Limb (tissue), 2 donors: Measurements from ENCODE around the gene COX7B.
"Not testable (repeated sequence)": the region's sequence is repeated elsewhere in the genome, so short reads cannot be mapped to it uniquely, and the experiment has no call there.

Source experiments
- DNase-seq, 2 donors: peaks; one replicate each; pipeline ENCODE4 v3.0.0-alpha.2; 2016; ENCODE audit errors: extremely low spot score in 2 of 2

The COX7B gene

DNA sequence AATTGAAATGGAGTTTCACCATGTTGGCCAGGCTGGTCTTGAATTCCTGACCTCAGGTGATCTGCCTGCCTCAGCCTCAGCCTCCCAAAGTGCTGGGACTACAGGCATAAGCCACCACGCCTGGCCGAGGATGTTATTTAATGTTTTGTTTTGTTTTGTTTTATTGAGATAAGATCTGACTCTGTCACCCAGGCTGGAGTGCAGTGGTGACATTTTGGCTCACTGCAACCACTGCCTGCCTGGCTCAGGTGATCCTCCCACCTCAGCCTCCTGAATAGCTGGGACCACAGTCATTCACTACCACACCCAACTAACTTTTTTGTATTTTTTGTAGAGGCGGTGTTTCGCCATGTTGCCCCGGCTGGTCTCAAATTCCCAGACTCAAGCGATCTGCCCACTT, 45.8 kb downstream of the COX7B start:
- not testable (repeated sequence) for DNase-seq

DNA sequence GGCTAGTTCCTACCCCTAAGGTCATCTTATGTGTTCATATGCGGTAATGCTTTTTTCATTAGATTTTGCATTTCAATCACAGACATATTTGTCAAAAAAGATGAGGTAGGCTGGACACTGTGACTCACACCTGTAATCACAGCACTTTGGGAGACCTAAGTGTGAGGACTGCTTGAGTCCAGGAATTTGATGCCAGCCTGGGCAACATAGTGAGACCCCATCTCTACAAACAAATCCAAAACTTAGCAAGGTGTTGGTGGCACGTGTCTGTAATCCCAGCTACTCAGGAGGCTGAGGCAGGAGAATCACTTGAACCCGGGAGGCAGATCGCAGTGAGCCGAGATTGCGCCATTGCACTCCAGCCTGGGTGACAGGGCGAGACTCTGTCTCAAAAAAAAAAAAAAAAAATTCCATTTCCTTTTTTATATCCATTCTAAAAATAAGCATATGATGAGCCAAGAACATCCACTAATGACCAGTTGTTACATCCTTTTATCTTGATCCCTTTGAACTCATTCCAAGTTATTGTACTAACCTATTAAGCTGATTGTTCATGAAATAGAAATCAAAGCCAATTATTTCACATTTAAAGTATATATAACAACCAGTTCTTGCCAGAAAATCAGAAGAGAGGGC, 46.8 kb downstream of the COX7B start:
- no peak for DNase-seq

DNA sequence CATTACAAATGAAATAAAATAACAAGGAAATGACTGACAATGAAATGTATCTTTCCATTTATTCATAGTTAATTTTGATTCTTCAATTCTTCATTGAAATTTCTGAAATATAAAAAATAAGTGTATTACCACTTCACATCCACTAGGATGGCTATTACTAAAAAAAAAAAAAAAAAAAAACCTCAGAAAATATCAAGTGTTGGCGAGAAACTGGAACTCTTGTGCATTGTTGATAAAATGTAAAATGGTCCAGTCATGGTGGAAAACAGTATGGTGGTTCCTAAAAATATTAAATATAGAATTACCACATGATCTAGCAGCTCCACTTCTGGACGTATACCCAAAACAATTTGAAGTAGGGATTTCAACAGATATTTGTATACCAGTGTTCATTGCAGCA, 47.3 kb downstream of the COX7B start:
- DNase-seq: no peak

DNA sequence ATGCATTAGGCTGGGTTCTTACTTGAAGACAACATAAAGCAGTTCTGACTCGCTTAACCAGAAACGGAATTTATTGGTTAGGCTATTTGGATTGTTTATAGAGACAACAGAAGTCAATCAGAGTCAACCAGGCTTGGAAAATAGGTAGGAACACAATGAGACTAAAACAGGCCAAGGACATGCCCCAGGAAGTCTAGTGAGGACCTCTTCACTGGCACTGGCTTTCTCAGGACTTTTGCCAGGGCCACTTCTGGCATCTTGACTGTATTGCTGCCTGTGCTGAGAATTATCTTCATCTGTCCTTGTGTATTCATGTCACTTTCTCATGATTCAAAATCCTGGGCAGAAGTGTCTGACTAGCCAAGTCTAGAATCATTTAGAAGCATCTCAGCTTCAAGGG, 50.6 kb downstream of the COX7B start:
- no peak for DNase-seq

DNA sequence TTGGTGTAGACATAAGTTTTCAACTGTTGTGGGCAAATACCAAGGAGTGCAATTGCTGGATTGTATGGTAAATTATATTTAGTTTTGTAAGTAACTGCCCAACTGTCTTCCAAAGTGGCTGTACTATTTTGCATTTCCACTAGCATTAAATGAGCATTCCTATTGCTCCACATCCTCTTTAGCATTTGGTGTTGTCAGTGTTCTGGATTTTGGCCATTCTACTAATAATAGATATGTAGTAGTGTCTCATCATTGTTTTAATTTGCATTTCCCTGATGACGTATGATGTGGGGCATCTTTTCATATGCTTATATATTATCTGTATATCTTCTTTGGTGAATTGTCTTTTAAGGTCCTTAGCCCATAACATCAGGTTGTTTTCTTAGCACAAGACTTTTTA, 52.9 kb downstream of the COX7B start:
- no peak for DNase-seq

DNA sequence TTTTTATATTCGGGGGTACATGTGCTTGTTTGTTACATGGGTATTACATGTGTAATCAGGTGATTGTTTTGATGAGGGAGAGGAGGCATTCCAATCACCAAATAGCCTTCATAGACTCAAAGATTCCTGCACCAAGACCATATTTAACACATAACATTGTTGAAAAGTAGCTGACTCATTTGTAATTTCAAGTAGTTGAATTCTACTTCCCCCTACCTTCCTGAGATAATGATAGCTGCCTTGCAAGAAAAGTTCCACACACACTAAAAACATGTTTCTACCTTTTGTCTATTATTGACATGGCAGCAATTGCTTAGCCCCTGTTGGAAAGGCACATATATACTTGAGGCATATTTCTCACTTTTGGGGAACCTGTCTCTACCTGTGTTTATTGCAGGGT, 54.0 kb downstream of the COX7B start:
- DNase-seq: no peak

DNA sequence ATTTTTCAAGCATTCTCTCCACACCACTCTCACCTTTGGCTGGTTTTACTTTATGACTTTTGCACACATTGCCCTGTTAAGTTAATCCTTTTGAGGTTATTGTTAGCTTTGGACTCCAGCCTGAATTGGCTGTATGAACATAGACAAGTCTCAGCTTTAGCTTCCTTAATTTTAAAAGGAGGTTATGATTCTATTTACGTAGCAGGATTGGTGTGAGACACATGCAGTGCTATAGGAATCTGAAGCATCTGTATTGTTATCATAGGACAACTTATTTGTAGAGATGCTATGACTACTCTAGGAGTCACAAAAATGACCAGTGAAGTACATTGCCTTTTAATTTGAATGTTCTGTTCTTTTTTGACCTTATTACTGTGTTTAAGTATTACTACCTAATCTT, 54.4 kb downstream of the COX7B start:
- DNase-seq: no peak
